MM.1S (cell line): ENCODE data around the gene CYTH1.

Source experiments
- DNase-seq: peaks from one replicate; pipeline ENCODE4 v3.0.0-alpha.2; 2015
- H2AFZ ChIP-seq: fragments of 300-600 bp; sonication (generic); 2 replicates; pipeline ENCODE4 v1.6.0; 2016; ENCODE audit warnings: antibody characterized with exemption, low read length
- H3F3A ChIP-seq: fragments of 300-600 bp; sonication (generic); 2 replicates; pipeline ENCODE4 v1.6.1; 2016; ENCODE audit warnings: mild to moderate bottlenecking, antibody characterized with exemption, low read length, moderate library complexity, mixed read lengths; ENCODE audit not compliant: insufficient read depth
- H3K27ac ChIP-seq: fragments of 300-600 bp; sonication (generic); 2 replicates; pipeline ENCODE4 v1.5.1; 2016; ENCODE audit warnings: mild to moderate bottlenecking, low read length
- H3K27me3 ChIP-seq: fragments of 300-600 bp; sonication (generic); replicated peaks from 2 replicates; pipeline ENCODE4 v1.6.0; 2016; ENCODE audit warnings: low read length; ENCODE audit not compliant: insufficient read depth
- H3K36me3 ChIP-seq: fragments of 300-600 bp; sonication (generic); replicated peaks from 2 replicates; pipeline ENCODE4 v1.6.1; 2016; ENCODE audit warnings: mild to moderate bottlenecking, low read length, mixed read lengths; ENCODE audit not compliant: insufficient read depth
- H3K4me1 ChIP-seq: fragments of 300-600 bp; sonication (generic); 2 replicates; pipeline ENCODE4 v1.6.1; 2016; ENCODE audit warnings: low read length, mixed read lengths
- H3K4me2 ChIP-seq: fragments of 300-600 bp; sonication (generic); 2 replicates; pipeline ENCODE4 v1.6.0; 2016; ENCODE audit warnings: low read depth, low read length
- H3K4me3 ChIP-seq: fragments of 300-600 bp; sonication (generic); 2 replicates; pipeline ENCODE4 v1.5.1; 2016; ENCODE audit warnings: low read length, mixed read lengths
- H3K79me2 ChIP-seq: fragments of 300-600 bp; sonication (generic); 2 replicates; pipeline ENCODE4 v1.6.1; 2016; ENCODE audit warnings: mixed run types, low read length, mixed read lengths
- H3K9ac ChIP-seq: fragments of 300-600 bp; sonication (generic); 2 replicates; pipeline ENCODE4 v1.6.1; 2016; ENCODE audit warnings: low read length, mixed read lengths
- H3K9me2 ChIP-seq: fragments of 300-600 bp; sonication (generic); replicated peaks from 2 replicates; pipeline ENCODE4 v1.6.1; 2016; ENCODE audit warnings: mild to moderate bottlenecking, low read length, mixed read lengths; ENCODE audit not compliant: insufficient read depth
- H3K9me3 ChIP-seq: fragments of 300-600 bp; sonication (generic); replicated peaks from 2 replicates; pipeline ENCODE4 v1.6.1; 2016; ENCODE audit warnings: mild to moderate bottlenecking, low read length, mixed read lengths; ENCODE audit not compliant: insufficient read depth
- H4K20me1 ChIP-seq: fragments of 300-600 bp; sonication (generic); 2 replicates; pipeline ENCODE4 v1.6.1; 2016; ENCODE audit warnings: mild to moderate bottlenecking, low read length, moderate library complexity, mixed read lengths; ENCODE audit not compliant: insufficient read depth
- CTCF ChIP-seq: fragments of 300-600 bp; sonication (generic); IDR thresholded peaks from 2 replicates; pipeline ENCODE4 v1.5.1; 2016; ENCODE audit warnings: antibody characterized with exemption, low read length, mixed read lengths
- EZH2 ChIP-seq: fragments of 300-600 bp; sonication (generic); optimal IDR thresholded peaks from 2 replicates; pipeline ENCODE3; 2017; ENCODE audit warnings: low read depth, mild to moderate bottlenecking, antibody characterized with exemption, low read length, mixed read lengths
- EZH2phosphoT487 ChIP-seq: fragments of 300-600 bp; sonication (generic); IDR thresholded peaks from 2 replicates; pipeline ENCODE4 v1.6.1; 2018; ENCODE audit warnings: antibody characterized with exemption, low read length

CYTH1 gene

GRCh38 chr17:78763561-78763960 is 18.5 kb downstream of the CYTH1 start:
- no peaks in the 10 kb centered on the region for H3K9me3 ChIP-seq
- H3K9ac ChIP-seq: no peak overlapping the region
- no peaks in the 10 kb centered on the region for H3K36me3 ChIP-seq
- H3K27me3 ChIP-seq: no peaks in the 10 kb centered on the region
- H3K4me1 ChIP-seq: peaks cover 43% of the 10 kb centered on the region
- H2AFZ ChIP-seq: no peak overlapping the region
- H3K79me2 ChIP-seq: peaks cover 97% of the 10 kb centered on the region
- no peaks in the 10 kb centered on the region for H4K20me1 ChIP-seq
- no peak overlapping the region for H3K4me2 ChIP-seq
- no peak overlapping the region for H3K27ac ChIP-seq
- H3K9me2 ChIP-seq: no peaks in the 10 kb centered on the region
- no peak overlapping the region for H3K4me3 ChIP-seq
- no peak for DNase-seq
- TF ChIP-seq EZH2 (no peak), CTCF (no peak), EZH2phosphoT487 (no peak)
- H3F3A ChIP-seq: peaks cover 31% of the 10 kb centered on the region

- Histone ChIP-seq H3K9me3 (no peaks in the 10 kb centered on the region), H3K9me2 (no peaks in the 10 kb centered on the region), H3K27me3 (no peaks in the 10 kb centered on the region), H4K20me1 (no peaks in the 10 kb centered on the region), H3K4me1 (peaks cover 38% of the 10 kb centered on the region), H3F3A (peaks cover 19% of the 10 kb centered on the region), H3K9ac (no peak overlapping the region), H3K79me2 (peaks cover 97% of the 10 kb centered on the region), H3K4me3 (no peak overlapping the region), H3K4me2 (no peak overlapping the region), H3K27ac (peak overlapping the region; percentile 10; the same call in 1 of the 2 replicates), H3K36me3 (no peaks in the 10 kb centered on the region), H2AFZ (no peak overlapping the region)
- no peak for DNase-seq
- TF ChIP-seq EZH2: no peak
- no peak for TF ChIP-seq CTCF
- TF ChIP-seq EZH2phosphoT487: no peak
These were observed 20.2 kb downstream of the CYTH1 start for GRCh38 chr17:78761789-78762406.

- peaks cover 97% of the 10 kb centered on the region for H3K79me2 ChIP-seq
- peak overlapping the region; percentile 84 for H3K9ac ChIP-seq
- H3F3A ChIP-seq: peaks cover 19% of the 10 kb centered on the region
- peak overlapping the region; percentile 43 for H3K4me3 ChIP-seq
- H3K36me3 ChIP-seq: no peaks in the 10 kb centered on the region
- peak overlapping the region; percentile 98 for H3K27ac ChIP-seq
- no peaks in the 10 kb centered on the region for H3K27me3 ChIP-seq
- no peak for TF ChIP-seq EZH2phosphoT487
- no peak for TF ChIP-seq EZH2
- no peak for TF ChIP-seq CTCF
- H3K9me3 ChIP-seq: no peaks in the 10 kb centered on the region
- H3K9me2 ChIP-seq: no peaks in the 10 kb centered on the region
- H3K4me2 ChIP-seq: peak overlapping the region; percentile 93
- no peak for DNase-seq
- H2AFZ ChIP-seq: no peak overlapping the region
- H3K4me1 ChIP-seq: peaks cover 29% of the 10 kb centered on the region
- H4K20me1 ChIP-seq: no peaks in the 10 kb centered on the region
These were observed 22.1 kb downstream of the CYTH1 start for GRCh38 chr17:78759969-78760352.
